HCT116 (cell line): Measurements from ENCODE around the gene CA6.

Source experiments
- EGR1 ChIP-seq: IDR thresholded peaks from 2 replicates; pipeline ENCODE4 v1.6.1; 2012; ENCODE audit warnings: low read depth
- EZH2 ChIP-seq: fragments of 200-600 bp; sonication (generic); IDR thresholded peaks from 2 replicates; pipeline ENCODE4 v1.6.1; 2017; ENCODE audit warnings: antibody characterized with exemption, mixed run types
- EZH2phosphoT487 ChIP-seq: fragments of 200-600 bp; IDR thresholded peaks from 2 replicates; pipeline ENCODE4 v1.6.1; 2018; ENCODE audit warnings: antibody characterized with exemption, borderline replicate concordance
- POLR2A ChIP-seq: IDR thresholded peaks from 2 replicates; pipeline ENCODE4 v1.7.0; 2011; ENCODE audit warnings: borderline replicate concordance; ENCODE audit not compliant: insufficient read depth, insufficient read length; ENCODE audit errors: extremely low read depth
- POLR2AphosphoS5 ChIP-seq: IDR thresholded peaks from 2 replicates; pipeline ENCODE4 v1.6.1; 2011; ENCODE audit warnings: mild to moderate bottlenecking, low read depth, low read length, moderate library complexity
- RAD21 ChIP-seq: IDR thresholded peaks from 2 replicates; pipeline ENCODE4 v1.6.1; 2012; ENCODE audit warnings: low read depth, mild to moderate bottlenecking
- SIN3A ChIP-seq: IDR thresholded peaks from 2 replicates; pipeline ENCODE4 v1.6.1; 2012; ENCODE audit warnings: low read depth
- SP1 ChIP-seq: IDR thresholded peaks from 2 replicates; pipeline ENCODE4 v1.6.1; 2012; ENCODE audit warnings: low read depth
- TCF7L2 ChIP-seq: IDR thresholded peaks from 2 replicates; pipeline ENCODE4 v1.7.0; 2011; ENCODE audit warnings: borderline replicate concordance, inconsistent platforms; ENCODE audit not compliant: insufficient read depth, insufficient read length; ENCODE audit errors: extremely low read depth
- YY1 ChIP-seq: IDR thresholded peaks from 2 replicates; pipeline ENCODE4 v1.6.1; 2011; ENCODE audit warnings: low read length, low read depth, moderate library complexity, mild to moderate bottlenecking; ENCODE audit not compliant: insufficient replicate concordance; ENCODE audit errors: extremely low read depth
- TF ChIP-seq, protein P1 (sequence below), 3 experiments: fragments of 200-600 bp in 1 of 3; sonication (generic) in 1 of 3; IDR thresholded peaks in 2 of 3; conservative IDR thresholded peaks in 1 of 3; 2 replicates each; pipeline ENCODE4 v1.5.1; 2012 to 2017; ENCODE audit warnings: low read depth in 2 of 3, low read length in 2 of 3, antibody characterized with exemption in 1 of 3, borderline replicate concordance in 1 of 3, control low read depth in 1 of 3, mild to moderate bottlenecking in 1 of 3, mixed read lengths in 1 of 3, mixed run types in 1 of 3, moderate library complexity in 1 of 3; ENCODE audit not compliant: insufficient read depth in 1 of 3
- TF ChIP-seq, protein P2 (sequence below): IDR thresholded peaks from 2 replicates; pipeline ENCODE4 v1.6.1; 2012
- TF ChIP-seq, protein P3 (sequence below): IDR thresholded peaks from 2 replicates; pipeline ENCODE4 v1.6.1; 2012

DNA sequence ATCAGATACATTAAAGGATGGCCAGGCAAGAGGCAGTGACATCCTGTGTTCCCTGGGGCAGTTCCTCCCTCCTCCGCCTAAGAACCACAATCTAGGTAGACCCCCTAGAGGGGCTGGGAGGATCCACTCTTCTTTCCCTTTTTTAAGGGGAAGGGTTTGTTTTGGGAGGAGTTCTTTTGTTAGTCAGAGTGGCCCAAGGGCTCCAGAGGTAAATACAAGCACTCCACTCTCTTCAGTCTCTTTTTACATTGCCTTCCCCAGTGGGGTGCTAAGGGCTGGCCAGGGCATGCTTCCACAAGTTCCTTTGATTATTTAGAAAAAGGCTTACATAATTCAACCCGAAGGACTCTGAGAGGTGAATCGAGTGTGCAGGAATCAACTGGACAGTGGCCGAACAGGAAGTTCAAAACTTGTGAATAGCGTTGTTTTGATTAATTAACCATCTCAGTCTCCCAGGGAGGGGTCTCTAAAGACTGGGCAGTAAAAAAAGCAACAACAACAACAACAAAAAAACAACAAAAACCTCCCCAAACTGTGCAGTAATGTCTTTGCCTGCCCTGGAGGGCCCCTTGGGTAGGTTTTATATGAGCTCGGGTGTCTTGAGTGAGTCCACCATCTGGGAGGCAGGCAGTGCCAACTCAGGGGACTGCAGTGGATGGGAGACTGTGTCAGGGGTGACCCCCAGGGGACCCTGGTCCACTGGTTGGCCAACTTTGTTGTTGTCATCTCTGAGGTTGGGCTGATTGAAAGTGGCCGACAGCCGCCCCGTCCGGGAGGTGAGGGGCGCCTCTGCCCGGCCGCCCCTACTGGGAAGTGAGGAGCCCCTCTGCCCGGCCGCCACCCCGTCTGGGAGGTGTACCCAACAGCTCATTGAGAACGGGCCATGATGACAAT lies 34.0 kb upstream of the CA6 start:
- TF ChIP-seq TCF7L2 (no peak), POLR2AphosphoS5 (no peak), POLR2A (no peak), EGR1 (no peak), SIN3A (no peak), SP1 (no peak), EZH2 (no peak), RAD21 (no peak), YY1 (no peak), EZH2phosphoT487 (no peak)
- TF ChIP-seq, protein P1, sequence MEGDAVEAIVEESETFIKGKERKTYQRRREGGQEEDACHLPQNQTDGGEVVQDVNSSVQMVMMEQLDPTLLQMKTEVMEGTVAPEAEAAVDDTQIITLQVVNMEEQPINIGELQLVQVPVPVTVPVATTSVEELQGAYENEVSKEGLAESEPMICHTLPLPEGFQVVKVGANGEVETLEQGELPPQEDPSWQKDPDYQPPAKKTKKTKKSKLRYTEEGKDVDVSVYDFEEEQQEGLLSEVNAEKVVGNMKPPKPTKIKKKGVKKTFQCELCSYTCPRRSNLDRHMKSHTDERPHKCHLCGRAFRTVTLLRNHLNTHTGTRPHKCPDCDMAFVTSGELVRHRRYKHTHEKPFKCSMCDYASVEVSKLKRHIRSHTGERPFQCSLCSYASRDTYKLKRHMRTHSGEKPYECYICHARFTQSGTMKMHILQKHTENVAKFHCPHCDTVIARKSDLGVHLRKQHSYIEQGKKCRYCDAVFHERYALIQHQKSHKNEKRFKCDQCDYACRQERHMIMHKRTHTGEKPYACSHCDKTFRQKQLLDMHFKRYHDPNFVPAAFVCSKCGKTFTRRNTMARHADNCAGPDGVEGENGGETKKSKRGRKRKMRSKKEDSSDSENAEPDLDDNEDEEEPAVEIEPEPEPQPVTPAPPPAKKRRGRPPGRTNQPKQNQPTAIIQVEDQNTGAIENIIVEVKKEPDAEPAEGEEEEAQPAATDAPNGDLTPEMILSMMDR (IDR thresholded peaks at IDR 0.05 in 2 of 3, conservative IDR thresholded peaks at IDR 0.05 in 1 of 3; ENCODE audit: borderline replicate concordance in 1 of 3, insufficient read depth in 1 of 3, low read depth in 2 of 3, low read length in 2 of 3), result no peak
- TF ChIP-seq, protein P2, sequence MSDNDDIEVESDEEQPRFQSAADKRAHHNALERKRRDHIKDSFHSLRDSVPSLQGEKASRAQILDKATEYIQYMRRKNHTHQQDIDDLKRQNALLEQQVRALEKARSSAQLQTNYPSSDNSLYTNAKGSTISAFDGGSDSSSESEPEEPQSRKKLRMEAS, result no peak
- TF ChIP-seq, protein P3, sequence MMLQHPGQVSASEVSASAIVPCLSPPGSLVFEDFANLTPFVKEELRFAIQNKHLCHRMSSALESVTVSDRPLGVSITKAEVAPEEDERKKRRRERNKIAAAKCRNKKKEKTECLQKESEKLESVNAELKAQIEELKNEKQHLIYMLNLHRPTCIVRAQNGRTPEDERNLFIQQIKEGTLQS, result no peak
